Measurements from ENCODE around the gene BICRAL.
"Not testable (repeated sequence)": the region's sequence is repeated elsewhere in the genome, so short reads cannot be mapped to it uniquely, and the experiment has no call there.

Gene BICRAL

GRCh38 chr6:42846505-42846904, 64.7 kb downstream of the BICRAL start:
- no peak for DNase-seq

GRCh38 chr6:42848700-42849099, 66.8 kb downstream of the BICRAL start:
- no peak for DNase-seq

GRCh38 chr6:42851599-42851998, 69.7 kb downstream of the BICRAL start:
- no peak for DNase-seq

- no peak for DNase-seq
Observed at GRCh38 chr6:42860036-42860435, 78.2 kb downstream of the BICRAL start.

GRCh38 chr6:42860481-42860880, 78.6 kb downstream of the BICRAL start:
- DNase-seq, result no peak

GRCh38 chr6:42864602-42865001, 82.8 kb downstream of the BICRAL start:
- DNase-seq, result no peak

GRCh38 chr6:42870145-42870936, 88.5 kb downstream of the BICRAL start:
- no peak for DNase-seq

GRCh38 chr6:42871711-42872110, 89.9 kb downstream of the BICRAL start:
- DNase-seq, result no peak

GRCh38 chr6:42873313-42873712, 91.5 kb downstream of the BICRAL start:
- no peak for DNase-seq

- no peak for DNase-seq
Observed at GRCh38 chr6:42877695-42878094, 95.8 kb downstream of the BICRAL start.

- peak; percentile 89 for DNase-seq
Observed at GRCh38 chr6:42879372-42880239, 97.8 kb downstream of the BICRAL start, which contains the start of gene RPL7L1. Gene RPL7L1, plus strand, starts transcription at chr6:42879616. Its CDS starts 295 bp downstream, at chr6:42879911.

GRCh38 chr6:42880240-42880817, 98.5 kb downstream of the BICRAL start:
- not testable (repeated sequence) for DNase-seq

- not testable (repeated sequence) for DNase-seq
Observed at GRCh38 chr6:42880871-42881270, 99.0 kb downstream of the BICRAL start.

GRCh38 chr6:42885702-42886101, 103.8 kb downstream of the BICRAL start:
- DNase-seq, result no peak

- DNase-seq, result not testable (repeated sequence)
Observed at GRCh38 chr6:42888201-42888600, 106.3 kb downstream of the BICRAL start.

GRCh38 chr6:42889815-42890214, 108.0 kb downstream of the BICRAL start:
- DNase-seq, result no peak

- DNase-seq, result peak; percentile 98
Observed at GRCh38 chr6:42890311-42891198, 108.7 kb downstream of the BICRAL start.

- DNase-seq, result no peak
Observed at GRCh38 chr6:42891199-42891722, 109.4 kb downstream of the BICRAL start.

GRCh38 chr6:42894041-42894828, 112.4 kb downstream of the BICRAL start:
- not testable (repeated sequence) for DNase-seq

GRCh38 chr6:42896178-42896719, 114.4 kb downstream of the BICRAL start:
- no peak for DNase-seq

GRCh38 chr6:42898891-42899361, 117.1 kb downstream of the BICRAL start:
- peak; percentile 65 for DNase-seq
